Stimulated activated CD4-positive, alpha-beta T cell treated with anti-CD3 and anti-CD28 coated beads, Interleukin-2, amount 100 ng/mL, for 48 hours (primary cell): Measurements from ENCODE around the gene SUPT20H.

Experiments
- DNase-seq, 2 donors: peaks; one replicate each; pipeline ENCODE4 v3.0.0-alpha.2; 2020

SUPT20H gene

GRCh38 chr13:37058910-37059847, at the start of gene SUPT20H:
Gene SUPT20H, minus strand, starts transcription at chr13:37059688. Its CDS starts 8,198 bp downstream, at chr13:37051490.
- peak; percentile 92 to 95 for DNase-seq

GRCh38 chr13:37109051-37109678, 49.7 kb upstream of the SUPT20H start:
- no peak for DNase-seq

- DNase-seq = no peak
These were observed 48.4 kb upstream of the SUPT20H start for GRCh38 chr13:37107868-37108267.

- no peak for DNase-seq
These were observed 48.0 kb upstream of the SUPT20H start for GRCh38 chr13:37107456-37107855.

- no peak for DNase-seq
These were observed 47.2 kb upstream of the SUPT20H start for GRCh38 chr13:37106642-37107041.

GRCh38 chr13:37105251-37105714, 45.8 kb upstream of the SUPT20H start, which contains the start of gene CSNK1A1L:
Gene CSNK1A1L, minus strand, starts transcription at chr13:37105664. Its CDS starts 408 bp downstream, at chr13:37105256.
- no peak for DNase-seq

GRCh38 chr13:37102896-37103295, 43.4 kb upstream of the SUPT20H start:
- DNase-seq = no peak

GRCh38 chr13:37101201-37101600, 41.7 kb upstream of the SUPT20H start:
- no peak for DNase-seq

GRCh38 chr13:37100731-37101130, 41.2 kb upstream of the SUPT20H start:
- DNase-seq = no peak

- DNase-seq = no peak
These were observed 37.6 kb upstream of the SUPT20H start for GRCh38 chr13:37097076-37097475.

- DNase-seq = no peak
These were observed 35.4 kb upstream of the SUPT20H start for GRCh38 chr13:37094840-37095239.

- DNase-seq = no peak
These were observed 34.6 kb upstream of the SUPT20H start for GRCh38 chr13:37094099-37094498.

- DNase-seq = no peak
These were observed 32.3 kb upstream of the SUPT20H start for GRCh38 chr13:37091835-37092234.

GRCh38 chr13:37090912-37091311, 31.4 kb upstream of the SUPT20H start:
- DNase-seq = no peak

- DNase-seq = no peak
These were observed 30.0 kb upstream of the SUPT20H start for GRCh38 chr13:37089495-37089894.

- no peak for DNase-seq
These were observed 28.0 kb upstream of the SUPT20H start for GRCh38 chr13:37087486-37087885.

GRCh38 chr13:37085606-37086005, 26.1 kb upstream of the SUPT20H start:
- DNase-seq = no peak

- DNase-seq = no peak
These were observed 17.3 kb upstream of the SUPT20H start for GRCh38 chr13:37076818-37077217.

GRCh38 chr13:37075164-37075563, 15.7 kb upstream of the SUPT20H start:
- DNase-seq = no peak

GRCh38 chr13:37074703-37075102, 15.2 kb upstream of the SUPT20H start:
- DNase-seq = no peak

GRCh38 chr13:37072024-37072423, 12.5 kb upstream of the SUPT20H start:
- no peak for DNase-seq

- DNase-seq = no peak
These were observed 11.5 kb upstream of the SUPT20H start for GRCh38 chr13:37070956-37071355.

- no peak for DNase-seq
These were observed 10.7 kb upstream of the SUPT20H start for GRCh38 chr13:37070145-37070695.
